HG03025 (cell line): Measurements from ENCODE around the gene RAD51AP1.

ENCODE experiments used
- ATAC-seq: cut with Tn5 transposase; IDR thresholded peaks from one replicate; pipeline ENCODE4 v1.9.1; 2021; ENCODE audit warnings: mild to moderate bottlenecking, moderate library complexity; ENCODE audit not compliant: unreplicated experiment, low FRiP score

The RAD51AP1 gene

GRCh38 chr12:4588916-4589315 lies 50.2 kb downstream of the RAD51AP1 start:
- no peak for ATAC-seq

GRCh38 chr12:4589941-4590340 lies 51.3 kb downstream of the RAD51AP1 start:
- no peak for ATAC-seq

DNA sequence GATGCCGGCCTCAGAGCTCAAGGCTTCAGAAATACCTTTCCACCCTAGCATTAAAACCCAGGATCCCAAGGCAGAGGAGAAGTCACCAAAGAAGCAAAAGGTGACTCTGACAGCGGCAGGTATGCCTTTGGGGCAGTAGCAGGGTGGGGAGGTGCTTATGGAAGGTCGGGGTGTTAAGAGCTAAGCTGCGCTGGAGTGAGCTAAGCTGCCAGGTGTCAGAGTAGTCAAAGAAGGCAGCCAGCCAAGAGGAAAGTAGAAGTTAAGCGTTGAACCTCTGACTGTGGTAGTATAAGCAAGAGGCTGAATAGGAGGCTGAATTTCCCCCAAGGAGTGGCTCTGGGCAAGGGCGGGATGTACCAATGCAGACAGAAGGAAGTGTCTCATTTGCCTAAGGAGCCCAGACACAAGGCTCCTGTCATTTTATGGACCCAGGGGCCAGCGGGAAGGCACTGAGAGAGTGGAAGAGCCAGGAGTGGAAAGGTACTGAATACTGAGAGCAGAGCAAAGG lies 52.5 kb downstream of the RAD51AP1 start:
- no peak for ATAC-seq

DNA sequence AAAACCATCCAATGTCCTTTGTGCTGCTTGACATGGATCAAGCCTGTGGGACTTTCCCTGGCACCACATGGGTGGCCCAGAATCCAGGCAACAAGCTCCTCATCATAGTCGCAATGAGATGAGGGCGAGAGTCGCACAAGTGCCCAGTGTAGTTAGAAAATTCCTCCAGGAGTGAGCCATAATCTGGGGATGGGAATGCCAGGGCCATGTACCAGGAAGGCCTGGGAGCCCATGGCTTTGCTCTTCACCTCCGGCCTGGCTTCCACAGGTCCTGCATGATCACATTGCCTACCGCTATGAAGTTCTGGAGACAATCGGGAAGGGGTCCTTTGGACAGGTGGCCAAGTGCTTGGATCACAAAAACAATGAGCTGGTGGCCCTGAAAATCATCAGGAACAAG lies 57.2 kb downstream of the RAD51AP1 start:
- ATAC-seq: no peak

- no peak for ATAC-seq
Observed at GRCh38 chr12:4603421-4603820, 64.7 kb downstream of the RAD51AP1 start.

DNA sequence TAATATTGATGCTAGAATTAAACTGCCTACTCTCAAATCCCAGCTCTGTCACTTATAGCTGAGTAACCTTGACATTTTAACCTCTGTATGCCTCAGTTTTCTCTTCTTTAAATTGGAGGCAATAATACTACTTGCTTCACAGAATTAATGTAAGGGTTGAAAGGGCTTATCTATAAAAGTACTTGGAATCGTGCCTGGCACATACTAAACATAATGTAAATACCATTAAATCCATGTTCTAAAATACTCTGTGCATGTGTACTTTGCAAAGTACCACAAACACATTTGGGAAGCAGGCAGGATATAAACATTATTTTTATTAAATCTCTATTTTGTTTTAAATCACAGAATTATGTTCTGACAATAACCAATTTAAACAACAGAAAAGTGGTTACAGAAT lies 65.3 kb downstream of the RAD51AP1 start:
- ATAC-seq: no peak

GRCh38 chr12:4604684-4605193 lies 66.0 kb downstream of the RAD51AP1 start:
- peak; percentile 81 for ATAC-seq

GRCh38 chr12:4607056-4607455 lies 68.4 kb downstream of the RAD51AP1 start:
- no peak for ATAC-seq

- ATAC-seq: no peak
Observed at GRCh38 chr12:4609071-4609470, 70.4 kb downstream of the RAD51AP1 start.
